Measurements from ENCODE around the gene MOSMO.

- TF ChIP-seq POLR2A (IDR thresholded peaks at IDR 0.05; ENCODE audit: low read length) (no peak), GATA1 (IDR thresholded peaks at IDR 0.05; ENCODE audit: low read depth, low read length) (no peak)
Observed at GRCh38 chr16:21986692-21987246, 21.1 kb upstream of the MOSMO start.
